PFSK-1 (cell line): ENCODE measurements around the gene TLX3.

Experiments
- FOXP2 ChIP-seq: optimal IDR thresholded peaks from 2 replicates; pipeline ENCODE3; 2011; ENCODE audit warnings: borderline replicate concordance, control low read depth, inconsistent platforms; ENCODE audit not compliant: insufficient read depth; ENCODE audit errors: extremely low read length, extremely low read depth
- POLR2AphosphoS5 ChIP-seq: IDR thresholded peaks from 2 replicates; pipeline ENCODE4 v1.6.1; 2012; ENCODE audit warnings: low read depth, mild to moderate bottlenecking, control low read depth, low read length, moderate library complexity
- REST ChIP-seq, 2 experiments: IDR thresholded peaks; 2 replicates each; pipeline versions ENCODE4 v1.6.1 to v1.8.0; 2011 to 2012; ENCODE audit warnings: low read depth in 2 of 2, low read length in 2 of 2, control low read depth in 1 of 2, inconsistent platforms in 1 of 2, mild to moderate bottlenecking in 1 of 2, moderate library complexity in 1 of 2; ENCODE audit not compliant: insufficient read depth in 1 of 2
- SIN3A ChIP-seq: IDR thresholded peaks from 2 replicates; pipeline ENCODE4 v1.6.1; 2012; ENCODE audit warnings: mild to moderate bottlenecking, low read length, moderate library complexity, borderline replicate concordance; ENCODE audit not compliant: insufficient read depth
- TAF1 ChIP-seq: IDR thresholded peaks from 2 replicates; pipeline ENCODE4 v1.6.1; 2012; ENCODE audit warnings: low read length, control low read depth, borderline replicate concordance; ENCODE audit not compliant: insufficient read depth

DNA sequence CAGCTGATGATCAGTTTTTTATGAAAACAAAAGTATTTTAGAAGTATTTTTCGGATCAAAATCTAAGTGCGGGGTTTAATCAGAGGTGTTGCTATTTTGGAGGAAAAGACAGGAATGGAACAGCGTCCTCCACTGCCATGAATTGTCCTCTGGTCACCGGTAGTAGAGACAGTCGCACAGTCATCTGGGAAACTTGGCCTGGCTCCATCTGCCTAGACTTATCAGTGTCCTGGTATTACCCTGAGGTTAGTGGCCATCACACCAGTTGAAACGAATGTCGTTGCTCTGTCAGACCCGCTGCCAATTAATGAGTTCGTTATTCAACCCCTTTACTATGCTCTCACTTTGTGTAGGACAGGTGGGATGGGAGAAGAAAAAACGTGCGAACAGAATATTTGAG lies 8.2 kb downstream of the TLX3 start:
- no peak for TF ChIP-seq REST (IDR thresholded peaks at IDR 0.05; ENCODE audit: insufficient read depth in 1 of 2, low read depth in 2 of 2, low read length in 2 of 2)
- no peak for TF ChIP-seq POLR2AphosphoS5
- no peak for TF ChIP-seq TAF1
- no peak for TF ChIP-seq SIN3A
- no peak for TF ChIP-seq FOXP2
